HepG2 (cell line): ENCODE results near the gene LCN12. TPM values are rescaled to one million over a fixed set of nuclear protein-coding genes. Genes with fewer than 3 reads are reported as not detected.
A peak's percentile ranks its signal among the peaks of the same experiment; 100 is the strongest.

Experiments
- BCL3 ChIP-seq: sonication (generic); formaldehyde crosslinking; IDR thresholded peaks from 2 replicates; pipeline ENCODE4 v1.5.1; 2020; ENCODE audit warnings: mild to moderate bottlenecking, missing genetic modification reagents, moderate library complexity
- CTCF ChIP-seq: sonication (generic); formaldehyde crosslinking; IDR thresholded peaks from 2 replicates; pipeline ENCODE4 v1.5.0; 2020; ENCODE audit warnings: mild to moderate bottlenecking, missing genetic modification reagents, moderate library complexity
- FIP1L1 ChIP-seq: fragments of 200-400 bp; formaldehyde crosslinking; IDR thresholded peaks from 2 replicates; pipeline ENCODE4 v1.6.1; 2018; ENCODE audit warnings: low read depth, mild to moderate bottlenecking, low read length, moderate library complexity, borderline replicate concordance; ENCODE audit not compliant: insufficient read depth
- HOXA9 ChIP-seq: sonication (generic); formaldehyde crosslinking; IDR thresholded peaks from 2 replicates; pipeline ENCODE4 v1.8.1; 2022; ENCODE audit warnings: missing genetic modification reagents, mild to moderate bottlenecking, moderate library complexity, borderline replicate concordance
- KAT7 ChIP-seq: IDR thresholded peaks from 2 replicates; pipeline ENCODE4 v1.6.1; 2018; ENCODE audit warnings: borderline replicate concordance, missing compliant biosample characterization
- KMT2B ChIP-seq: IDR thresholded peaks from 2 replicates; pipeline ENCODE4 v1.6.1; 2016; ENCODE audit warnings: missing genetic modification reagents, missing compliant biosample characterization
- MEIS2 ChIP-seq: sonication (generic); formaldehyde crosslinking; IDR thresholded peaks from 2 replicates; pipeline ENCODE4 v1.9.0; 2021; ENCODE audit warnings: mild to moderate bottlenecking, missing genetic modification reagents
- MXD1 ChIP-seq: sonication (generic); formaldehyde crosslinking; IDR thresholded peaks from 2 replicates; pipeline ENCODE4 v1.4.0; 2020; ENCODE audit warnings: mild to moderate bottlenecking, missing genetic modification reagents
- ZBTB44 ChIP-seq: sonication (generic); formaldehyde crosslinking; IDR thresholded peaks from 2 replicates; pipeline ENCODE4 v1.4.0; 2020; ENCODE audit warnings: missing genetic modification reagents
- ZFX ChIP-seq: sonication (generic); formaldehyde crosslinking; IDR thresholded peaks from 2 replicates; pipeline ENCODE4 v1.4.0; 2020; ENCODE audit warnings: mild to moderate bottlenecking, low read depth, missing genetic modification reagents, moderate library complexity
- ZNF10 ChIP-seq: sonication (generic); formaldehyde crosslinking; IDR thresholded peaks from 2 replicates; pipeline ENCODE4 v1.4.0; 2020; ENCODE audit warnings: mild to moderate bottlenecking, low read depth, missing genetic modification reagents, borderline replicate concordance
- ZNF564 ChIP-seq: sonication (generic); formaldehyde crosslinking; IDR thresholded peaks from 2 replicates; pipeline ENCODE4 v1.8.1; 2023; ENCODE audit warnings: mild to moderate bottlenecking, missing genetic modification reagents
- ZNF678 ChIP-seq: sonication (generic); formaldehyde crosslinking; IDR thresholded peaks from 2 replicates; pipeline ENCODE4 v1.4.0; 2020; ENCODE audit warnings: mild to moderate bottlenecking, missing genetic modification reagents
- polyA plus RNA-seq, 8 experiments: library from polyadenylated mRNA; depleted of rRNA in 3 of 8; stranded (reverse) in 7 of 8; unstranded in 1 of 8; fragments of >200 nt; fragmentation: Illumina TruSeq in 4 of 8; extraction: Trizol in 4 of 8; gene quantifications; 2 replicates each; pipeline versions ENCODE4 v1.2.1 to v1.2.3, GENCODE V29; 2011 to 2016; ENCODE audit warnings: low read depth in 4 of 8, missing spikeins in 1 of 8, mixed read lengths in 1 of 8; ENCODE audit not compliant: insufficient read depth in 1 of 8
- total RNA-seq, 5 experiments: library from RNA; depleted of rRNA; stranded (reverse); fragments of >200 nt; fragmentation: Illumina TruSeq; extraction: Trizol; gene quantifications; 2 replicates each; pipeline ENCODE4 v1.2.3, GENCODE V29; 2016; ENCODE audit warnings: low read depth in 1 of 5
- TF ChIP-seq, protein P1 (sequence below): sonication (generic); formaldehyde crosslinking; IDR thresholded peaks from 2 replicates; pipeline ENCODE4 v1.4.0; 2020; ENCODE audit warnings: missing genetic modification reagents
- TF ChIP-seq, protein P2 (sequence below): sonication (generic); formaldehyde crosslinking; IDR thresholded peaks from 2 replicates; pipeline ENCODE4 v1.5.0; 2020; ENCODE audit warnings: mild to moderate bottlenecking, missing genetic modification reagents
- TF ChIP-seq, protein P3 (sequence below): sonication (generic); formaldehyde crosslinking; IDR thresholded peaks from 2 replicates; pipeline ENCODE4 v1.5.1; 2020; ENCODE audit warnings: mild to moderate bottlenecking, moderate library complexity, missing genetic modification reagents
- TF ChIP-seq, protein P4 (sequence below): sonication (generic); formaldehyde crosslinking; IDR thresholded peaks from 2 replicates; pipeline ENCODE4 v1.4.0; 2020; ENCODE audit warnings: mild to moderate bottlenecking, low read depth, missing genetic modification reagents

LCN12 gene
- total and polyA plus RNA-seq, 2 of the 13 experiments (the other 11 are each of a cell fraction or from before 2014, with no cell fraction given), result 3.4 to 6.9 TPM

DNA sequence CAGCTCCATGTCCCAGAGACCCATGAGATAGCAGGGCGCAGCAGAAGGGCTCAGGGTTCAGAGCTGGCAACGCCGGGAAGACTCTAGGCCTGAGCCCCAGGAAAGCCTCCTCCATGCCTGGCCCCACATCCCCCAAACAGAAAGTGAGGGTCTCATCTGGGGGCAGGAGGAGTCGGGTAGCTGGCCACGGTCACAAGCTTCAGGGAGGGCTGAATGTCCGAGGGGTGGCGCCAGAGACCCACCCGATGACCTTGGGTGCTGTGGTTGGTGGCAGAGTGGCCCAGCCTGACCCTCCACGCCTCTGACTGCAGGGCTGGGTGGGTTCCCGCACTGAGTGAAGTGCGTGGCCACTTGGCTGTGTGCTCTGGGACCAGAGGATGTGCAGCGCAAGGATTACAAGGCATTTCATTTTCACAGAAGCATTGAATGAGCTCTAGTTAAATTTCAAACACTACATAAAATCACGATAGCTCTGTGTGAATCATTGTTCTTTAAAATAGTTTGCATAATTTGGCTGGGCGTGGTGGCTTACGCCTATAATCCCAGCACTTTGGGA, 4.0 kb upstream of the LCN12 start (continued):
- TF ChIP-seq BCL3 (CRISPR knock-in tag) (no peak; the same call in 1 of the 2 replicates), ZNF678 (no peak), FIP1L1 (no peak), ZBTB44 (CRISPR knock-in tag) (no peak), MXD1 (CRISPR knock-in tag) (no peak), MEIS2 (CRISPR knock-in tag) (peak; percentile 48; the same call in 1 of the 2 replicates), ZNF10 (CRISPR knock-in tag) (no peak), CTCF (CRISPR knock-in tag) (peak; percentile 97), ZNF564 (CRISPR knock-in tag) (no peak), KMT2B (no peak), ZFX (CRISPR knock-in tag) (peak; percentile 54), KAT7 (CRISPR knock-in tag) (no peak), HOXA9 (no peak)
- TF ChIP-seq, protein P1, sequence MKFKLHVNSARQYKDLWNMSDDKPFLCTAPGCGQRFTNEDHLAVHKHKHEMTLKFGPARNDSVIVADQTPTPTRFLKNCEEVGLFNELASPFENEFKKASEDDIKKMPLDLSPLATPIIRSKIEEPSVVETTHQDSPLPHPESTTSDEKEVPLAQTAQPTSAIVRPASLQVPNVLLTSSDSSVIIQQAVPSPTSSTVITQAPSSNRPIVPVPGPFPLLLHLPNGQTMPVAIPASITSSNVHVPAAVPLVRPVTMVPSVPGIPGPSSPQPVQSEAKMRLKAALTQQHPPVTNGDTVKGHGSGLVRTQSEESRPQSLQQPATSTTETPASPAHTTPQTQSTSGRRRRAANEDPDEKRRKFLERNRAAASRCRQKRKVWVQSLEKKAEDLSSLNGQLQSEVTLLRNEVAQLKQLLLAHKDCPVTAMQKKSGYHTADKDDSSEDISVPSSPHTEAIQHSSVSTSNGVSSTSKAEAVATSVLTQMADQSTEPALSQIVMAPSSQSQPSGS (CRISPR knock-in tag), result no peak
- TF ChIP-seq, protein P2, sequence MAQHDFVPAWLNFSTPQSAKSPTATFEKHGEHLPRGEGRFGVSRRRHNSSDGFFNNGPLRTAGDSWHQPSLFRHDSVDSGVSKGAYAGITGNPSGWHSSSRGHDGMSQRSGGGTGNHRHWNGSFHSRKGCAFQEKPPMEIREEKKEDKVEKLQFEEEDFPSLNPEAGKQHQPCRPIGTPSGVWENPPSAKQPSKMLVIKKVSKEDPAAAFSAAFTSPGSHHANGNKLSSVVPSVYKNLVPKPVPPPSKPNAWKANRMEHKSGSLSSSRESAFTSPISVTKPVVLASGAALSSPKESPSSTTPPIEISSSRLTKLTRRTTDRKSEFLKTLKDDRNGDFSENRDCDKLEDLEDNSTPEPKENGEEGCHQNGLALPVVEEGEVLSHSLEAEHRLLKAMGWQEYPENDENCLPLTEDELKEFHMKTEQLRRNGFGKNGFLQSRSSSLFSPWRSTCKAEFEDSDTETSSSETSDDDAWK, result no peak
- TF ChIP-seq, protein P3, sequence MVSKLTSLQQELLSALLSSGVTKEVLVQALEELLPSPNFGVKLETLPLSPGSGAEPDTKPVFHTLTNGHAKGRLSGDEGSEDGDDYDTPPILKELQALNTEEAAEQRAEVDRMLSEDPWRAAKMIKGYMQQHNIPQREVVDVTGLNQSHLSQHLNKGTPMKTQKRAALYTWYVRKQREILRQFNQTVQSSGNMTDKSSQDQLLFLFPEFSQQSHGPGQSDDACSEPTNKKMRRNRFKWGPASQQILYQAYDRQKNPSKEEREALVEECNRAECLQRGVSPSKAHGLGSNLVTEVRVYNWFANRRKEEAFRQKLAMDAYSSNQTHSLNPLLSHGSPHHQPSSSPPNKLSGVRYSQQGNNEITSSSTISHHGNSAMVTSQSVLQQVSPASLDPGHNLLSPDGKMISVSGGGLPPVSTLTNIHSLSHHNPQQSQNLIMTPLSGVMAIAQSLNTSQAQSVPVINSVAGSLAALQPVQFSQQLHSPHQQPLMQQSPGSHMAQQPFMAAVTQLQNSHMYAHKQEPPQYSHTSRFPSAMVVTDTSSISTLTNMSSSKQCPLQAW, result peak; percentile 74; the same call in 1 of the 2 replicates
- TF ChIP-seq, protein P4, sequence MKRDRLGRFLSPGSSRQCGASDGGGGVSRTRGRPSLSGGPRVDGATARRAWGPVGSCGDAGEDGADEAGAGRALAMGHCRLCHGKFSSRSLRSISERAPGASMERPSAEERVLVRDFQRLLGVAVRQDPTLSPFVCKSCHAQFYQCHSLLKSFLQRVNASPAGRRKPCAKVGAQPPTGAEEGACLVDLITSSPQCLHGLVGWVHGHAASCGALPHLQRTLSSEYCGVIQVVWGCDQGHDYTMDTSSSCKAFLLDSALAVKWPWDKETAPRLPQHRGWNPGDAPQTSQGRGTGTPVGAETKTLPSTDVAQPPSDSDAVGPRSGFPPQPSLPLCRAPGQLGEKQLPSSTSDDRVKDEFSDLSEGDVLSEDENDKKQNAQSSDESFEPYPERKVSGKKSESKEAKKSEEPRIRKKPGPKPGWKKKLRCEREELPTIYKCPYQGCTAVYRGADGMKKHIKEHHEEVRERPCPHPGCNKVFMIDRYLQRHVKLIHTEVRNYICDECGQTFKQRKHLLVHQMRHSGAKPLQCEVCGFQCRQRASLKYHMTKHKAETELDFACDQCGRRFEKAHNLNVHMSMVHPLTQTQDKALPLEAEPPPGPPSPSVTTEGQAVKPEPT (CRISPR knock-in tag), result no peak
